GM12878 (cell line): Measurements from ENCODE around the gene LIX1.

Experiments
- ATF2 ChIP-seq: IDR thresholded peaks from 2 replicates; pipeline ENCODE4 v1.6.1; 2012; ENCODE audit warnings: low read length, inconsistent platforms
- CTCF ChIP-seq, 3 experiments: IDR thresholded peaks in 2 of 3; conservative IDR thresholded peaks in 1 of 3; 2 replicates each; pipeline ENCODE4 v1.5.1; 2011; ENCODE audit warnings: low read depth in 3 of 3, low read length in 3 of 3, mild to moderate bottlenecking in 3 of 3, control low read depth in 2 of 3, moderate library complexity in 2 of 3, inconsistent platforms in 1 of 3, mixed read lengths in 1 of 3; ENCODE audit not compliant: control insufficient read depth in 2 of 3, insufficient read depth in 1 of 3; ENCODE audit errors: extremely low read depth in 1 of 3
- IKZF2 ChIP-seq, 2 experiments: fragments of 450-650 bp; IDR thresholded peaks; 2 replicates each; pipeline ENCODE4 v1.6.1; 2017; ENCODE audit warnings: mild to moderate bottlenecking in 2 of 2, moderate library complexity in 2 of 2
- MAX ChIP-seq: IDR thresholded peaks from 2 replicates; pipeline ENCODE4 v1.6.1; 2012; ENCODE audit warnings: low read depth, low read length, improper control_type of control experiment
- NFIC ChIP-seq: IDR thresholded peaks from 2 replicates; pipeline ENCODE4 v1.6.1; 2012; ENCODE audit warnings: low read depth, mild to moderate bottlenecking, inconsistent platforms, low read length, moderate library complexity
- NFXL1 ChIP-seq: fragments of 450-650 bp; IDR thresholded peaks from 2 replicates; pipeline ENCODE4 v1.6.1; 2017; ENCODE audit warnings: antibody characterized with exemption, mild to moderate bottlenecking, borderline replicate concordance
- RFX5 ChIP-seq: IDR thresholded peaks from 2 replicates; pipeline ENCODE4 v1.6.1; 2011; ENCODE audit warnings: low read depth, low read length, improper control_type of control experiment

DNA sequence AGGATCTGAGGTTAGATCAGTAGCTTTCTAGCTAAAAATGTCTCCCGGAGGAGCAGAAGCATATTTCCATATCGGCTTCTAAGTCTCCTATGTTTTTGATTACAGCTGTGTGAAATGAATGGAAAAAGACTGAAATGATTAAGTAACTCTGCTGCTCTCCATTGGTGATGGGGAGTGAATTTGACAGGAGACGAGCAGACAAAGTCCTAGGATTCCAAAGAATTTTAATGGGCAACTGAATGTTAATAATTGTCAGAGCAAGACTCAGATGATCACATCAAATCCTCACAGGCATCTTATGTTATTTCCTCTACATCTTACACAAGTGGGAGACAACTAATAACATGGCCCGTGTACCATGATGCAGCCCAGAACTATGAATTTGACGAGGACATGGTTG is 66.8 kb downstream of the LIX1 start:
- TF ChIP-seq MAX, result no peak
- no peak for TF ChIP-seq NFXL1
- TF ChIP-seq NFIC, result no peak
- TF ChIP-seq CTCF (IDR thresholded peaks at IDR 0.05 in 2 of 3, conservative IDR thresholded peaks at IDR 0.05 in 1 of 3; ENCODE audit: control insufficient read depth in 2 of 3, extremely low read depth in 1 of 3, insufficient read depth in 1 of 3, low read depth in 3 of 3, low read length in 3 of 3), result no peak
- no peak for TF ChIP-seq IKZF2 (IDR thresholded peaks at IDR 0.05)
- no peak for TF ChIP-seq ATF2
- no peak for TF ChIP-seq RFX5
